Glomerular visceral epithelial cell (primary cell): ENCODE data around the gene CARD11.

Experiments
- DNase-seq: peaks from one replicate; pipeline ENCODE4 v3.0.0-alpha.2; 2016; ENCODE audit errors: extremely low spot score

The CARD11 gene

DNA sequence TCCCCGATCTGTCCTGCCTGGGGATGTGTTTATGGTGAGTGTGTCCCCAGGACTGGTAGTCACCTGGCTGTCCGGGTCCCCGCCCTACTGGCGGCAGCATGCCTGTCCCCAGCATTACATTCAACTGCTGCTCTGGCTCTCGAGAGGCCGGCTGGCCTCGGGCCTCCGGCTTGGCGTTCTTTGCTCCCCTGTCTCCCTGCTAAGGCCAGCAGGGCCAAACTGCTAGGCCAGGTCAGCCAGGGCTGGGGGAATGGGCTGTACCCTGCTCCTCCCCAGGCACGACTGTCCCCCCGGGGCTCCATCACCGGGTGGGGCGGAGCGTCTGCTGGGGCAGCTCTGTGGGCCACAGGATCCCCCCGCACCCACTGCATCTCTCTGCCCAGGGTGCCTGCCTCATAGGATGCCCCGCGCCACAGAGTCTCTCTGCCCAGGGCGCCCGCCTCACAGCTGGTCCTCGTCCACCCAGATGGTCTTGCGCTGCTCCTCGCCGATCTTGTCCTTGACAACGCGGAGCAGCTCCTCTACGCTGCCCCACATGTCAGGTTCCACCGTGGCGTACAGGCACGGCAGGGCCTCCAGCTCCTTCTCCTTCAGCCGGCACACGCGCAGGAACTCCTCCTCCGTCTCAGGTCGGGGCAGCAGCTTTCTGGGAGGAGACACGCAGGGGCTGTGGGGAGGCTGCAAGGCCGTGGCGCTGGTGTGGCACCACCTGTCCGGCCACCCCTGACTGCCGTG, 137.3 kb downstream of the CARD11 start:
- no peak for DNase-seq

DNA sequence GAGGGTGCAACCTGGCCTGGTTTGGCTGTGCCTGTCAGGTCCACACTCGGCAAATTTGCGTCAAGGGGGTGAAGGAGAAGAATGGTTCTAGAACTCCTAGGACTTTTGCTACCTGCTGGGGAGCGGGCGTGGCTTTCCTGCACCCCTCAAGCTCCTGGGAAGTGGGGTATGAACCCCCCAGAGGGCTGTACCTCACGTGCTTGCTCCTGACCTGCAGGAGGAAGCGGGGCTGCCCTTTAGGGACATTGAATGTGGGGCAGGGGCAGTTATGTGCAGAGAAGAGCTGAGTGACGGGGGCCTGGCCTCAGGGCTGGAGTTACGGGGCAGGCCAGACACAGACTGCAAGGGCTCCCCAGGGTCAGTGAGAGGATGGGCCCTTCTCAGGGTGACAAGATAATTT, 138.2 kb downstream of the CARD11 start:
- no peak for DNase-seq

DNA sequence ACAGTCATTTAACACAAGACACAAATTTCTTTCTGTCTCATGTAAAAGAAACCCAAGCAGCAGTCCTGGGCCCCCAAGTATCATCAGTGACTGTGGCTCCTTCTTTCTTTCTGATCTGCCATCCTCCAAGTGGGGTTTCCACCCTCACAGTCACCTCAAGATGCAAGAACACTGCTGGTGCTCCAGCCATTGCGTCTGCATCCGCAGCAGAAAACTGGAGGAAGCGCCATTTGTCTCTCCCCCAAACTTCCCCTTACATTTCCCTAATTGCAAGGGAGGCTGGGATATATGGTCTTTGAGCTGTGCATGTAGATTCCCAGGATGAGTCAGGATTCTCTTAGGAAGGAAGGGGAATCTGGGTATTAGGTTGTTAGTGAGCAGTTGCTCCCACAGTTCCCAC, 138.6 kb downstream of the CARD11 start:
- DNase-seq, result no peak

DNA sequence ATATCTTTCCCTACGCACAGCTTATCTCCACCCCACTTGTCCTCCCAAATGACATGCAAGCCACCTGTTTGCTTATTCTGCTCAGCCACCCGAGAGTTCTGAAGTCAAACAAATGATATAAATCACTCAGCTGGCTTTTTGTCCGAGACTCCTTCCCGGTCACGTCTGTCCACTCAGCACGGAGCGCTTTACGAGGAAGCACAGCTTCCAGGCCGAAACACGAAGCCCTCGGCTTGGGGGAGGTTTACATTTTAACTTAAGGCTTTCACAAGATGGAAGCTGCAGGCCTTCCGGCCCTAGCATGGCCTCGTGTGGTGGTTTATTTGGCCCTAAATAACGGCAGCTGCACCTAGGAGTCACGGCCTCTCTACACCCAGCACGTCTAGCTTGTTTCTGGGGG, 139.5 kb downstream of the CARD11 start:
- no peak for DNase-seq

DNA sequence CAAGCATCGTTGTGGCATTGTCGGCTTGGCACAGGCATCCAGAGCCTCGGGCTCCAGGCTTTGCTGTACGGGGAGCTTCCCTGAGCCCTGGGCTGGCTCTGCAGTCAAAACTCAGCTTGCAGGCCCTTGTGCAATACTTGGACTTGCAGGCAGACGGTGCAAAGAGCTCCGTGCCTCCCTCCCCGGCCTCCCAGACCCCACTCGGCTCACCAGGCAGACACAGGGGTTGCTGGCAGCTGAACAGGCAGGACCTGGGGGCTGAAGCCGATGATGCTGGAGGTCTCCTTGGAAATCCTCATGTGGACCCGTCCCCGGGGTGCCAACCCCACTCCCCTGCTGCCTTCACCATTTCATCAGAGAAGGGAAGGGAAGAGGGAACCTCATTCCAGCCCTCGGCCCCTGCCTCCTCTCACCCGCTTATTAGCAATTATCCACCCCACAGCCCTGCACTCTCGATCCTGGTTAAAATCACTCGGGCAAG, 139.9 kb downstream of the CARD11 start:
- no peak for DNase-seq

DNA sequence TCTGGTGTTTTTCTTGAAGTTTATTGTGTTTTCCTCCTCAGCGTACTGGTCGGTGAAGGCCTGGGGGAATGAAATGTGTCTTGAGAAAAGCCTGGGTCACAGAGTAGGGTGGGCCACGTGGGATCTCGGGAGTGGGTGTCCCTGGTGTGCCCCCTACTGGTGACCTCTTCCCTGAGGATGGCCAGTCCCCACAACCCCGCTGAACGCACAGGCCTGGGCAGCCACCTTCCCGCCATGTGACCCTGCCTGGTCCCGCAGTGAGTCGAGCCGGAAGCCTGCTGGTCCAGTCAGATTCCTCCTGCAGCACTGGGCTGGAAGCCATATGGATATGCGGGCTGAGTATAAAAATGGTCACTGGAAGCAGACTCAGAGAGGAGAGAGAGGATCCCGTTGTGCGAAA, 146.6 kb downstream of the CARD11 start:
- no peak for DNase-seq

DNA sequence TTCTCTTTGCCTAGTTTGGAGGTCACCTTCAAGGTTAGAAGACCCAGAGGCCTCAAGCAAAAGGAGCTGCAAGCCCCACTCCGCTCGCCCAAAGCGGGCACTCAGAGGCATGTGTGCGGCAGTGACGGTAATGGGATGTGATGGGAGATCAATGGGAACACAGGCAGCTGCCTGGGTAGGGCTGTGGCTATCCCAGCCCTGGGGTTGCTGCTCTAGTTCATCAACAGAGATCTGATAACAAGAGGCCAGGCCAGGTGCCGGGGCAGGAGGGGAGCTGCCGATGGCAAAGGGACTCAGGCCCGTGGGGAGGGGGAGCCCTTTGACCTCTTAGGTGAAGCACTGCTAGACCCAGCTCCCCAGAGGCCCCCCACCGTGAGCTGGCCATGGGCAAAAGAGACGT, 147.5 kb downstream of the CARD11 start:
- no peak for DNase-seq

DNA sequence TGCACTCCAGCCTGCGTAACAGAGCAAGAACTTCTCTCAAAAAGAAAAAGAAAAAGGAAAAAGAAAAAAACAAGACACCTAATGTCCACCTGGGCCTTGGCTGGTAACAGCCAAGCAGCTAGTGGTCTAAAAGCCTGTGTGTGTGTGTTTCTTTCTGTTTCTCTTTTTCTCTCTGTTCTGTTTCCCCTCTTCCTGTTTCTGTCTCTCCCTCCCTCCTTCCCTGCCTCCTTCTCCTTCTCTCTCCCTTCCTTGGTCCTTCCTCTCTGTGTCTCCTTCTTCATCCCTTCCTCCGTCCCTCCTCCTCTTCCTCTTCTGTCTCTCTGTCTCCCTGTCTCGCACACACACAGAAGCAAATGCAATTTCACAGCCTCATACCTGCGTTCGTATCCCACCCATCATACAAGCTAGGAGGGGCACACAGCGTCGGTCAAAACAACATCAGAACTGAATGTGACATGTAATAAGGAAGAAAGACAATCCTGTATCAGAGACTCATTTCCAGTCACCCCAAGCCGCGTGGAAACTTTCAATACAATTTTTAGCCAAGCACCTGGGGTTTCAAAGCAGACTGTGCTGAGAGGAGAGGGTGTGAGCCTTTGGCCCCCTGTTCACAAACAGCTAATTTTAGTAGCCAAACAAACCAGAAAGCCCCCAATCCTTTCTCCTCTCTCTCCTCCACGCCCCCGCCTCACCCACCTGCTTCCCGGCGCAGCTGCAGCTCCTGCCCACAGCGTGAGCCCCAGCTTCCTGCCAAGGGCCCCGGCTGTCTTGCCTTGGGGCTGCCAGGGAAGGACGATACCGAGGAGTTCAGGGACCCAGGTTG, 149.3 kb downstream of the CARD11 start:
- no peak for DNase-seq

DNA sequence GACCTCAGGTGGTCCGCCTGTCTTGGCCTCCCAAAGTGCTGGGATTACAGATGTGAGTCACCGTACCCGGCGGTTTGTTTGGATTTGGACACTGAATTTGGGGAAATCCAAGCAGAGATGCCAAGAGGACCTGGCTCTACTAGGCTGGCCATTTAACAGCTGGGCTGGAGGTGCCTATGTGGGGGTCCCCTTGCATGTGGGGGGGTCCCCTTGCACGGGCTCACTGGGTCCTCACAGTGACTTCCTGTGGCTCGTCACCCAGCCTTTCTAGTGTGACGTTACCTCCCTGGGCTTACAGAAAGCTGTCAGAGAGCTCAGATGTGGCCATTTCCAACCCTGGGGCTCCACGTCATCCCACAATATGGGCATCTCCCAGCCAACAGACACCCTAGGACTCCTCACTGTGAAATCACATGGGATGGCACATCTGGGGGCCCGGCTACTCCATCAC, 150.2 kb downstream of the CARD11 start:
- DNase-seq, result no peak

DNA sequence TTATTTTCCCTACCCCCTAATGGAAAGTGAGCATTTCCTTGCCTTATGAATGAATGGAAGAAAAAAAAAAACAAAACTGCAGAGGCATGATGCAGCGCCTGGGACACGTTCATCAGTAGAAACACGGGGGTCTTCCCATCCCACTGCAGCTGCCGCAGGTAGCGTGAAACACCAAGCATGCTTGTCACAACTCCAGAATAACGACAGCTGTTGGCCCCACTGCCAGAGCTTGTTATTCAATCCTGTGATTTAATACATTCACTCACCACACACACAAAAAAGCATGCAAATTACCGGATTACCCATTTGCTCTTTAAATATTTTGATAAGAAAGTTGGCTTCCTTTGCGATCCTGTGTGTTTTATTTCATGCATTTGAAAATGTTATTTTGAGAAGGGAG, 151.1 kb downstream of the CARD11 start:
- DNase-seq, result no peak

DNA sequence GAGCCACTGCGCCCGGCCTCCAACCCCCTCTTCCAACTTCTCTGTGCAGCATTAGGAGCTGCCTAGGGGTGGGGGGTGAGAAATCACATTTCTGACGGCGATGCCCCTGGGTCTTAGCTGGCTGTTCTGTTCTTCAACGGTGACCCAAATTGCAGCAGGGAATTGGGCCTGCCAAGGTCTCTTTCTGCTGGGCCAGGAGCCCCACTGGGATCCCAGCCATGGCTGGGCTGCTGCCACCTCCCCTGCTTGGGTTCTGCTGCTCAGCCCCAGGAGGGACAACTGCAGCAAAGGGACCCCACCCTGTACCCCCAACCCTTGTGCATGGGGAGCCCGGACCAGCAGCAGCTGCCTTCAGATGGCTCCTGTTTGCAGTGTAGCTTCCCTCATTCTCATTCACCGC, 155.9 kb downstream of the CARD11 start:
- no peak for DNase-seq

DNA sequence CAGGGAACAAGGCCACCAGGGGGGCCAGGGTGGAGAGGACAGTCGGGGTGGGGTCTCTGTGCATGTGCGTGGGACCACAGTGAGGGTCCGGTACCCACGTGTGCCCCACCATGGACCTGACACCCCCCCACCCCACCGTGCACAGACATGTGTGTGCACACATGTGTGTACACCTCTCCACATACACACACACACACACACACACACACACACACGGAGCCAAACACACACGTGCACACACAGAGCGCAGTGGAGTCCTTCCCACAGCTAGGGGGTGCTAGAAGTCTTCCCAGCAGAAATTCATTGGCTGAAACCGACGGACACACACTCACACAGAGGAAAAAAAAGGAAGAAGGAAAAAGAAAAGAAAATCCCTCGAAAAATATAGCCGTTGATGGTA, 156.8 kb downstream of the CARD11 start:
- DNase-seq, result peak; percentile 65

DNA sequence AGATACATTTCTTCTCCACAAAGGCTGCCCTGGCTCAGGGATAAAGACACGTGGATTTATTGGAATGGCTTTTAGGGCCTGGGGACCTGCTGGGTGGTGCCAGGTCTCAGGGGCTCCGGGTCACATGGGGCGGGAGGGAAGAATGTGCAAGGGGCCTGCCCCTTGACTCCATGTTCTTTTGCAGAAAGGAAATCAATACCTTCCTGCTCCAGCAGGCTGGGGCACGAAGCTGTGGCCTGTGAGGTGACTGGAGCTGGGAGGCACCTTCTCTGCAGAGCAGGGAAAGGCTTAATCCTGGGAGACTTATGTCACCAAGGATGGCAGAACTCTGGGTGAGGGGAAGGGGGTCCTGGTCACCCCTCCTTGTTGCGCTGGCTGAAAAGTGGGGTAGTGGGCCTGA, 157.3 kb downstream of the CARD11 start:
- no peak for DNase-seq

DNA sequence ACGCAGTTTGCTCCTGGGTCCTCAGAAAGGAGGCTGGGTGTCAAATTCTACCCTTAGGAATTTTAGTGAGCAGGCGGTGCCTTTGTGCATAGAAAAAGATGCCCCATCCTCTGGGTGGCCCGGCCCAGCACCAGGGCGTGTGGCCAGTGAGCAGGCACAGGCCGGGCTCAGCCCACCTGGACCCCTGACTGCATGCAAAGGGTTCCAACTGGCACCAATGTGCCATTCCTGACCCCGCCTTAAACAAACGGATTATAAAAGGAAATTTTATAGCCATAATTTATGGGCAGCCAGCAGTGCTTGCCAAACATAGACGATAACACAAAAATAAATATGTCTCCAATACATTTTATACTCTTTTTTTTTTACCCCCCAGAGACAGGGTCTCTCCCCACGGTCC, 159.5 kb downstream of the CARD11 start:
- DNase-seq, result no peak

DNA sequence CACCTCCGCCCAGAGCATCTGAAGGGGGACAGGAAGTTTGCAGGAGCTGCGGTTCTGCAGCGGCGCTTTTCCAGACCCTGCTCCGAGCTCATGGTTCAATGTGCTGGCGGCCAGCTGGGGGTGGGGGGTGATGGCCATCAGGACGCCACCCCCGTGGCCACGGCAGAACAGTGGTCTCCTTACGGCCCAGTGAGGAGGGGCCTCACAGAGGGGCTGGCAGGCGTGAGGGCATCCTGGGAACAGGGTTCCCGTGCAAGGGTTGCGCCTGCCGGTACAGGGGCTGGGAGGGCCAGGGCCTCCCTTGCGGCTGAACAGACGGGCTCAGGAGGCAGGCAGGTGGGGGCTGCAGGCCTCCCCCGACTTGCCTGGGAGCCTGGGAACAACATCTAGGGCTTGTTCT, 160.6 kb downstream of the CARD11 start:
- no peak for DNase-seq

DNA sequence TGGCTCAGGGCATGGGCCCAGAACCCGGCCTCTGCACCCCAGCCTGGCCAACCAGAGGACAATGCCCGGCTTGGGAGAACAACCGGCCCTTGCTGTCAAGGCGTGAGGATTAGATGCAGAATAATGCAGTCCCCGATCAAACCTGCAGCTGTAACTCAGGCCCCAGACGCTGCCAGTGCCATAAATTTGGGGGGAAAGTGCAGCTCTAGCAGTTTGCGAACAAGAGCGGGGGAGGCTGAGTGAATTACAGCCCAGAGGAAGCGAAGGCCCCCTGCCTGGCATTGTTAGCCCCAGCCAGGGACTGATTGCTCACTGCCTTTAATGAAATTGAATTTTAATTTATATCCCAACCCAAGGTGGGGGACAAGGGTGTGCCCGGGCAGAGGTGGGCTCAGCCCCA, 161.6 kb downstream of the CARD11 start:
- no peak for DNase-seq

DNA sequence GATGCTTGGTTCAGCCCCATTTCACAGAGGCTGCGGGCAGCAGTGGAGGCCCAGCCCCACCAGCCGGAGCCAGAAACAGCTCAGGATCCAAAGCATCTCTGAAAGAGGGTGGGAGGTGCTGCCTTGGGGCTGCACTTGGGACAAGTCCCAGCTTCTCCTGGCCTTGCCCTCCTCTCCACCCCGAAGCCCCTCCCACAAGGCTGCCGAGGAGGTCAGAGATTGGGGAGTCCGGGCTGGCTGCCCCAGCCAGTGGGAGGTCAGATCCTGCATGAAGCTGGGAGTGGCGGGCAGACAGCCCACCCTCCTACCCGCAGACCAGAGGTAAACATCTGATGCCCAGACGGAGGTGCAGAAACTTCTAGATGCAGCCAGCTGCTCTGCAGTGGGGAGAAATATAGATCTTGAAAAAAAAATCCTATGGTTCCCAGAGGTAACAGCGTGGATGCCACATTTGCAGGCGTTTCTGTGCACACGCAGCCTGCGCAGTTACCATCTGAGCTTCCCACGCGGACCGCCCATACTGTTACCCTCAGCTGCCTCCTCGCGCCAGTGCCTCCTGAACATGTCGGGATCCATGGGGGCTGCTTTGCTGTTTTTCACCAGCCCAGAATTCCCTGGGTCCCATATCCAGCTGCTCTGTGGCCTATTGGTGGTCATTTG, 162.7 kb downstream of the CARD11 start:
- no peak for DNase-seq

DNA sequence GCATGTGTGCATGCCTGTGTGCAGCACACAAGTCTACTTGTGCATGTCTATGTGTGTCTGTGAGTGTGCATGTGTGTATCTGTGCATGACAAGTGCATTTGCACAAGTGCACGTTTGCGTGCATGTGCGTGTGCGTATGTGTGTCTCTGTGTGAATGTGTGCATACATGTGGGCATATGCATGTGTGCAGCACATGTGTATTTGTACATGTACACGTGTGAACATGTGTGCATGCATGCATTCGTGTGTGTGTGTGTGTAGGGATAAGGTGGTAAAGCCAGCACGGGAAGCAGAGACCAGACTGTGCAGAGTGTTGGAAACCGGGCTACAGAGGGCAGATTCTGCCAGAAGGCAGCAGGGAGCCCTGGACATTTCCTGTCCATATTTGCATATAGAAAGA, 163.6 kb downstream of the CARD11 start:
- no peak for DNase-seq

DNA sequence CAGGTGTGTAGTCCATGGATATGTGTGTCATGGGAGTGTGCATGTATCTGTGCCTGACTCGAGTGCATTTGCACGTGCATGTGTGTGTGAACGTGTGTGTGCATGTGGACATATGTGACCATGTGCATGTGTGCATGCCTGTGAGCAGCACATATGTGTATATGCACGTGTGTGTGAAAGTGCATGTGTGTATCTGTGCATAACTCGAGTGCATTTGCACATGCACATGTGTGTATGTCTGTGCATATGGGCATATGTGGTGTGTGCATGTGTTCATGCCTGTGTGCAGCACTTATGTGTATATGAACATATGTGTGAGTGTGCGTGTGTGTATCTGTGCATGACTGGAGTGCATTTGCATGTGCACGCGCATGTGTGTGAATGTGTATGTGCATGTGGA, 164.3 kb downstream of the CARD11 start:
- DNase-seq, result no peak

DNA sequence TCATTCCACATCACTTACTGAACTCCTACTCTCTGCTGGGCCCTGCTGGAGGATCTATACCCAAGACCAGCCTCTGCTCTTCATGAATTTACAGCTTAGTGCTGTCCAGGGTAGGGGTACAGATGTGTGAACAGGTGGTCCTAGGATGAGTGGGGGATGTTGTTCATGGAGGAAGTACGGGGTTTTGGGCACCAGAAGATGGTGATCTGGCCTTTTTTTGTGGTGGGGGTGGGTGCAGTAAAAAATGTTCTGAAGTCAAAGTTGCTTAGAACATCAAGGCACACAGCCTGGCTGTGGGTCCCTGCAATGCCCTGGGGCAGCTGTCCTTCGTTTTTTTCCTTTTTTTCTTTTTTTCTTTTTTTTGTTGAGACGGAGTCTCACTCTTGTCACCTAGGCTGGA, 165.4 kb downstream of the CARD11 start:
- DNase-seq, result no peak

DNA sequence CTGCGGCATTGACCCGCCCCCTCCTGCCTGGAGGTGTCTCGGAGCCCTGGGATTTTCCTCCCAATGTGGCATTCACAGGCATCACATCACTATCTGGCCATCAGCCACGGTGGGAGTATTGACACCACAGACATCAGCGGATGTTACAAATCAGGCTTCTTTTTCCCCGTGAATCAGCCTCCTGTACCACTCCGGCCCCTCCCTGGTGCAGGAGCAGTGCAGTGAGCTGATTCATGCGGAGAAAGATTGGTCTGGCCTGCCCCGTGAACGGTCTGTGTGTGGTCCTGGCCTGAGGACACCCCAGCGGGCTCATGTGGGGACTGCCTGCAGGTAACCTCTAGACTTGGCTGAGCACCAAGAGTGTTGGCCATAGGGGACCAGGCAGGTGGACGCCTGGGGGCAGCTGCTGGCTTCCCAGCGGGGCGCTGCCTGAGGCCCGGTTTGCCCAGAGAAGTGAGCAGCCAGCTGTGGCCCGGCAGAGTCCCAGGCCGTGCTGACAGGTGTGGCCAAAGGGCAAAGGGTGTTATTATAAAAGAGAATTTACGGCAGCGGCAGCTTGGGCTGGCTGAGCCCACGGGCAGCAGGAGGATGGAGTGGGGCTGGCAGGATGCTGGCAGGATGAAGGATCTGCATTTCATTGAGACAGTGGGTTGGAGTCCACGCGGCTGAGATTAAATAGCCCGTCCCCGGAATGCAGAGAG, 167.5 kb downstream of the CARD11 start:
- DNase-seq, result peak; percentile 88
